ENCODE data around the gene AGAP2.

The AGAP2 gene

GRCh38 chr12:57751788-57752667 lies 13.5 kb upstream of the AGAP2 start, which contains the start of gene CDK4:
CDK4 (minus strand) TSS chr12:57752310; CDS start chr12:57751717, 593 bp downstream.
- DNase-seq: peak; percentile 99

- no peak for DNase-seq
Measured at GRCh38 chr12:57751432-57751787, 12.9 kb upstream of the AGAP2 start.

- DNase-seq: no peak
Measured at GRCh38 chr12:57750561-57751431, 12.3 kb upstream of the AGAP2 start.

- DNase-seq: no peak
Measured at GRCh38 chr12:57749061-57749460, 10.5 kb upstream of the AGAP2 start.

GRCh38 chr12:57746025-57746424 lies 7.5 kb upstream of the AGAP2 start:
- DNase-seq: no peak

- no peak for DNase-seq
Measured at GRCh38 chr12:57745485-57745881, 6.9 kb upstream of the AGAP2 start.

- peak; percentile 96 for DNase-seq
Measured at GRCh38 chr12:57744777-57745484, 6.4 kb upstream of the AGAP2 start, which contains the start of gene TSPAN31. TSPAN31 (plus strand) TSS chr12:57745039; CDS start chr12:57745155, 116 bp downstream.

- DNase-seq: peak; percentile 67
Measured at GRCh38 chr12:57744194-57744776, 5.7 kb upstream of the AGAP2 start.

- DNase-seq: no peak
Measured at GRCh38 chr12:57743769-57744168, 5.2 kb upstream of the AGAP2 start.

GRCh38 chr12:57741844-57742738 lies 3.5 kb upstream of the AGAP2 start:
- peak; percentile 79 for DNase-seq

GRCh38 chr12:57741413-57741789 lies 2.9 kb upstream of the AGAP2 start:
- no peak for DNase-seq

- DNase-seq: peak; percentile 69
Measured at GRCh38 chr12:57740656-57741412, 2.3 kb upstream of the AGAP2 start.

GRCh38 chr12:57739914-57740538 lies 1.5 kb upstream of the AGAP2 start:
- DNase-seq: no peak

- no peak for DNase-seq
Measured at GRCh38 chr12:57739387-57739786, 845 bp upstream of the AGAP2 start.

GRCh38 chr12:57737467-57738460 lies 778 bp downstream of the AGAP2 start:
- no peak for DNase-seq

- DNase-seq: no peak
Measured at GRCh38 chr12:57736741-57737466, 1.6 kb downstream of the AGAP2 start.

GRCh38 chr12:57735952-57736740 lies 2.4 kb downstream of the AGAP2 start:
- no peak for DNase-seq

All from stimulated activated naive CD4-positive, alpha-beta T cell treated with Interleukin-2 at 50 U/mL for 16 hours (primary cell).